WTC11 (cell line): Measurements from ENCODE around the gene LDLRAD4. TPM values are rescaled to one million over a fixed set of nuclear protein-coding genes. Genes with fewer than 3 reads are reported as not detected.

Source experiments
- ATAC-seq: fragments of 200-7000 bp; cut with Tn5 transposase; 2 replicates; pipeline ENCODE4 v1.10.0; 2021; ENCODE audit warnings: mild to moderate bottlenecking, moderate library complexity
- CTCF ChIA-PET: fragments of 300-600 bp; sonication (Branson Sonifier 250); formaldehyde crosslinking; loops from one replicate; lab custom pipeline; 2021; ENCODE audit warnings: antibody characterized with exemption; lab: Charles Lee
- POLR2A ChIA-PET: fragments of 350-600 bp; sonication (Branson Sonifier 250); formaldehyde crosslinking; loops from one replicate; lab custom pipeline; 2021; ENCODE audit warnings: antibody characterized with exemption; lab: Charles Lee
- DNase-seq: peaks from one replicate; pipeline ENCODE4 v3.0.0; 2021; ENCODE audit warnings: low spot score
- H3K27ac Mint-ChIP-seq: 2 replicates; pipeline ENCODE4 v1.8.0; 2021; ENCODE audit warnings: mixed read lengths
- H3K27me3 Mint-ChIP-seq: 2 replicates; pipeline ENCODE4 v1.8.0; 2021; ENCODE audit warnings: low read depth, mild to moderate bottlenecking, moderate library complexity, mixed read lengths
- H3K36me3 Mint-ChIP-seq: 2 replicates; pipeline ENCODE4 v1.8.0; 2021; ENCODE audit warnings: mixed read lengths
- H3K4me1 Mint-ChIP-seq: 2 replicates; pipeline ENCODE4 v1.8.0; 2022; ENCODE audit warnings: mixed read lengths
- H3K4me3 Mint-ChIP-seq: 2 replicates; pipeline ENCODE4 v1.8.0; 2021; ENCODE audit warnings: mild to moderate bottlenecking, moderate library complexity, mixed read lengths
- H3K9me3 Mint-ChIP-seq: 2 replicates; pipeline ENCODE4 v1.8.0; 2021; ENCODE audit warnings: mixed read lengths
- EMX1 ChIP-seq: fragments of 250-450 bp; sonication (Bioruptor Pico); IDR thresholded peaks from 2 replicates; pipeline ENCODE4 v1.8.0; 2021; ENCODE audit warnings: mild to moderate bottlenecking
- FOXP1 ChIP-seq: sonication (generic); formaldehyde crosslinking; IDR thresholded peaks from 2 replicates; pipeline ENCODE4 v1.8.0; 2022; ENCODE audit warnings: missing genetic modification reagents, mild to moderate bottlenecking, moderate library complexity, borderline replicate concordance
- OVOL2 ChIP-seq: fragments of 250-450 bp; sonication (Bioruptor Pico); IDR thresholded peaks from 2 replicates; pipeline ENCODE4 v1.9.0; 2021; ENCODE audit warnings: mild to moderate bottlenecking, borderline replicate concordance
- SMAD3 ChIP-seq: sonication (generic); formaldehyde crosslinking; IDR thresholded peaks from 2 replicates; pipeline ENCODE4 v1.8.0; 2022; ENCODE audit warnings: missing genetic modification reagents, mild to moderate bottlenecking, borderline replicate concordance
- ZNF317 ChIP-seq: sonication (generic); formaldehyde crosslinking; IDR thresholded peaks from 2 replicates; pipeline ENCODE4 v1.8.1; 2023; ENCODE audit warnings: low read depth, mild to moderate bottlenecking, moderate library complexity, missing genetic modification reagents, borderline replicate concordance
- total RNA-seq: library from RNA; stranded (reverse); gene quantifications from 3 replicates; pipeline ENCODE4 v1.2.3, GENCODE V29; 2021
- TF ChIP-seq, protein P1 (sequence below): fragments of 250-450 bp; sonication (Bioruptor Pico); IDR thresholded peaks from 2 replicates; pipeline ENCODE4 v1.9.0; 2021; ENCODE audit warnings: mild to moderate bottlenecking
- TF ChIP-seq, protein P2 (sequence below): sonication (generic); formaldehyde crosslinking; IDR thresholded peaks from 2 replicates; pipeline ENCODE4 v1.8.0; 2022; ENCODE audit warnings: mild to moderate bottlenecking, missing genetic modification reagents
- TF ChIP-seq, protein P3 (sequence below): fragments of 250-450 bp; sonication (Bioruptor Pico); conservative IDR thresholded peaks from 2 replicates; pipeline ENCODE4 v1.9.0; 2021; ENCODE audit warnings: mild to moderate bottlenecking
- TF ChIP-seq, protein P4 (sequence below): sonication (generic); formaldehyde crosslinking; IDR thresholded peaks from 2 replicates; pipeline ENCODE4 v1.8.1; 2023; ENCODE audit warnings: mild to moderate bottlenecking, missing genetic modification reagents
- TF ChIP-seq, protein P5 (sequence below): sonication (generic); formaldehyde crosslinking; IDR thresholded peaks from 2 replicates; pipeline ENCODE4 v1.8.1; 2022; ENCODE audit warnings: low read depth, mild to moderate bottlenecking, moderate library complexity, missing genetic modification reagents, borderline replicate concordance
- TF ChIP-seq, protein P6 (sequence below): sonication (generic); formaldehyde crosslinking; IDR thresholded peaks from 2 replicates; pipeline ENCODE4 v1.8.1; 2022; ENCODE audit warnings: mild to moderate bottlenecking, missing genetic modification reagents, moderate library complexity, borderline replicate concordance
- TF ChIP-seq, protein P7 (sequence below): sonication (generic); formaldehyde crosslinking; IDR thresholded peaks from 2 replicates; pipeline ENCODE4 v1.8.0; 2022; ENCODE audit warnings: missing genetic modification reagents

Gene LDLRAD4
- total RNA-seq, 1 experiment from 2014 or later, result 6.2 TPM

DNA sequence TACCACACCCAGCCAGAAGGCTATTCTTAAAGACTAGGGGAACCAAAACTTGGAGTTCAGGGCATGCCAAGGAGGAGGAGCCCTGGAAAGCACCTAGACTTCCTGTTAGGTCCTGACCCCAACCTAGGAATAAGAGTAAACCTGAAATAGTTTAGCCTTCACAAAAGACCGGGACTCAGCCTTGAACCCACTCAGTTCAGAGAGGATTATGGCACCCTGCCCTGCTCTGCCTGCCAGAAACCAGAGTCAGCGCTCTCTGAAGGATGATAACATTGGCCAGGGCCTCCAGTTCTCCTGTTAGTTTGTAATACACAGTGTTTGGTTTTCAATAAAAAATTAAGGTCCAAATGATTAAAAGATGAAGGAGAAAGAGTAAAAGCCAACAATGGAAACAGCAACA, 96.4 kb downstream of the LDLRAD4 start (continued):
- TF ChIP-seq, protein P1, sequence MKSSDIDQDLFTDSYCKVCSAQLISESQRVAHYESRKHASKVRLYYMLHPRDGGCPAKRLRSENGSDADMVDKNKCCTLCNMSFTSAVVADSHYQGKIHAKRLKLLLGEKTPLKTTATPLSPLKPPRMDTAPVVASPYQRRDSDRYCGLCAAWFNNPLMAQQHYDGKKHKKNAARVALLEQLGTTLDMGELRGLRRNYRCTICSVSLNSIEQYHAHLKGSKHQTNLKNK (CRISPR knock-in tag), result no peak
- TF ChIP-seq, protein P2, sequence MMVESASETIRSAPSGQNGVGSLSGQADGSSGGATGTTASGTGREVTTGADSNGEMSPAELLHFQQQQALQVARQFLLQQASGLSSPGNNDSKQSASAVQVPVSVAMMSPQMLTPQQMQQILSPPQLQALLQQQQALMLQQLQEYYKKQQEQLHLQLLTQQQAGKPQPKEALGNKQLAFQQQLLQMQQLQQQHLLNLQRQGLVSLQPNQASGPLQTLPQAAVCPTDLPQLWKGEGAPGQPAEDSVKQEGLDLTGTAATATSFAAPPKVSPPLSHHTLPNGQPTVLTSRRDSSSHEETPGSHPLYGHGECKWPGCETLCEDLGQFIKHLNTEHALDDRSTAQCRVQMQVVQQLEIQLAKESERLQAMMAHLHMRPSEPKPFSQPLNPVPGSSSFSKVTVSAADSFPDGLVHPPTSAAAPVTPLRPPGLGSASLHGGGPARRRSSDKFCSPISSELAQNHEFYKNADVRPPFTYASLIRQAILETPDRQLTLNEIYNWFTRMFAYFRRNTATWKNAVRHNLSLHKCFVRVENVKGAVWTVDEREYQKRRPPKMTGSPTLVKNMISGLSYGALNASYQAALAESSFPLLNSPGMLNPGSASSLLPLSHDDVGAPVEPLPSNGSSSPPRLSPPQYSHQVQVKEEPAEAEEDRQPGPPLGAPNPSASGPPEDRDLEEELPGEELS, result no peak
- TF ChIP-seq FOXP1 (CRISPR knock-in tag) (no peak), EMX1 (CRISPR knock-in tag) (no peak), OVOL2 (no peak), SMAD3 (CRISPR knock-in tag) (no peak)
- TF ChIP-seq, protein P3, sequence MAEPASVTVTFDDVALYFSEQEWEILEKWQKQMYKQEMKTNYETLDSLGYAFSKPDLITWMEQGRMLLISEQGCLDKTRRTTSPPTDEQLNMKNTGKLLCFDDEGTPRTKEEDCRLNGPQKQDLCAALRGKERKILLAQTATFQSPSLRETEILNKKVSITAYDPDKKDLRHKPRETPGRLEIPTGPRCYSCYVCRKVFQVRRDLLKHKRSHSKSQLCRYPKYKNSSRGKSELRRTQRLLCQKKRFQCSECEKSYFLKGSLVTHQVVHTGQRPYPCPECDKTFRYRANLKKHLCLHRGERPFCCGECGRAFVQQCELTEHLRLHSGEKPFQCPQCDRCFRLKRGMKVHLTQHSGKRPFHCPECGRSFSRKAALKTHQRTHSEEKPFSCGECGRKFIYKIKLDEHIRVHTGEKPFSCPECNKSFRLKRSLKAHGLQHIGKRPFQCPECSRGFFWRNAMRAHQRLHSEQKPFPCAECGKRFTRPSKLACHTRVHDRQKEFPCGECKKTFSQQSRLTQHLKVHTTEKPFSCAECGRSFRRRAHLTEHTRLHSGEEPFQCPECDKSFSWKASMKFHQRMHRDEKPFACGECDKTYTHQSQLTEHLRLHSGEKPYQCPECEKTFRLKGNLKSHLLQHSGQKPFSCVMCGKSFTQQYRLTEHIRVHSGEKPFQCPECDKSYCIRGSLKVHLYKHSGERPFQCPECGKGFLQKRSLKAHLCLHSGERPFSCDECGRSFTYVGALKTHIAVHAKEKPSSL (CRISPR knock-in tag), result no peak
- TF ChIP-seq, protein P4, sequence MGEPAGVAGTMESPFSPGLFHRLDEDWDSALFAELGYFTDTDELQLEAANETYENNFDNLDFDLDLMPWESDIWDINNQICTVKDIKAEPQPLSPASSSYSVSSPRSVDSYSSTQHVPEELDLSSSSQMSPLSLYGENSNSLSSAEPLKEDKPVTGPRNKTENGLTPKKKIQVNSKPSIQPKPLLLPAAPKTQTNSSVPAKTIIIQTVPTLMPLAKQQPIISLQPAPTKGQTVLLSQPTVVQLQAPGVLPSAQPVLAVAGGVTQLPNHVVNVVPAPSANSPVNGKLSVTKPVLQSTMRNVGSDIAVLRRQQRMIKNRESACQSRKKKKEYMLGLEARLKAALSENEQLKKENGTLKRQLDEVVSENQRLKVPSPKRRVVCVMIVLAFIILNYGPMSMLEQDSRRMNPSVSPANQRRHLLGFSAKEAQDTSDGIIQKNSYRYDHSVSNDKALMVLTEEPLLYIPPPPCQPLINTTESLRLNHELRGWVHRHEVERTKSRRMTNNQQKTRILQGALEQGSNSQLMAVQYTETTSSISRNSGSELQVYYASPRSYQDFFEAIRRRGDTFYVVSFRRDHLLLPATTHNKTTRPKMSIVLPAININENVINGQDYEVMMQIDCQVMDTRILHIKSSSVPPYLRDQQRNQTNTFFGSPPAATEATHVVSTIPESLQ (CRISPR knock-in tag), result no peak
- TF ChIP-seq, protein P5, sequence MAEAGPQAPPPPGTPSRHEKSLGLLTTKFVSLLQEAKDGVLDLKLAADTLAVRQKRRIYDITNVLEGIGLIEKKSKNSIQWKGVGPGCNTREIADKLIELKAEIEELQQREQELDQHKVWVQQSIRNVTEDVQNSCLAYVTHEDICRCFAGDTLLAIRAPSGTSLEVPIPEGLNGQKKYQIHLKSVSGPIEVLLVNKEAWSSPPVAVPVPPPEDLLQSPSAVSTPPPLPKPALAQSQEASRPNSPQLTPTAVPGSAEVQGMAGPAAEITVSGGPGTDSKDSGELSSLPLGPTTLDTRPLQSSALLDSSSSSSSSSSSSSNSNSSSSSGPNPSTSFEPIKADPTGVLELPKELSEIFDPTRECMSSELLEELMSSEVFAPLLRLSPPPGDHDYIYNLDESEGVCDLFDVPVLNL (CRISPR knock-in tag), result no peak
- TF ChIP-seq, protein P6, sequence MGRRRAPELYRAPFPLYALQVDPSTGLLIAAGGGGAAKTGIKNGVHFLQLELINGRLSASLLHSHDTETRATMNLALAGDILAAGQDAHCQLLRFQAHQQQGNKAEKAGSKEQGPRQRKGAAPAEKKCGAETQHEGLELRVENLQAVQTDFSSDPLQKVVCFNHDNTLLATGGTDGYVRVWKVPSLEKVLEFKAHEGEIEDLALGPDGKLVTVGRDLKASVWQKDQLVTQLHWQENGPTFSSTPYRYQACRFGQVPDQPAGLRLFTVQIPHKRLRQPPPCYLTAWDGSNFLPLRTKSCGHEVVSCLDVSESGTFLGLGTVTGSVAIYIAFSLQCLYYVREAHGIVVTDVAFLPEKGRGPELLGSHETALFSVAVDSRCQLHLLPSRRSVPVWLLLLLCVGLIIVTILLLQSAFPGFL (CRISPR knock-in tag), result no peak

DNA sequence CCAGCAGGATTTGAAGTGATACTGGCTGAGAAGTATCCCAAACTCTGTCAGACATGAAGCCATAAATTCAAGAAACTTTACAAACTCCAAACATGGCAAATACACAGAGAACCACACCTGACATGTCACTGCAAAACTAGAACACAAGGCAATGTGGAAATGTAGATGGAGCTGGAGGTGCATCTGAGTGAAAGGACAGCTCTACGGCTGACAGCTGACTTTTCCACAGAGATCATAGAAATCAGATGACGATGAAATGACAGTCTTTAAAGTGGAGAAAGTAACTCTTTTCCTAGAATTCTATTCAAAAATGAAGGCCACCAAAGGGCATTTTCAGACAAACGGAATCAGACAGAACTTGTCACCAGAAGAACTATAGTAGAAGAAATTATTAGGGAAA, 97.5 kb downstream of the LDLRAD4 start:
- 0 out of 2 replicates have a peak, but pooled peaks cover 2% of the 10 kb centered on the region for H3K4me1 Mint-ChIP-seq
- H3K27ac Mint-ChIP-seq, result no peak overlapping the region
- H3K4me3 Mint-ChIP-seq, result no peak overlapping the region
- DNase-seq, result no peak
- H3K9me3 Mint-ChIP-seq, result peaks cover 32% of the 10 kb centered on the region
- peak; percentile 99 for TF ChIP-seq ZNF317 (CRISPR knock-in tag)
- TF ChIP-seq, protein P7, sequence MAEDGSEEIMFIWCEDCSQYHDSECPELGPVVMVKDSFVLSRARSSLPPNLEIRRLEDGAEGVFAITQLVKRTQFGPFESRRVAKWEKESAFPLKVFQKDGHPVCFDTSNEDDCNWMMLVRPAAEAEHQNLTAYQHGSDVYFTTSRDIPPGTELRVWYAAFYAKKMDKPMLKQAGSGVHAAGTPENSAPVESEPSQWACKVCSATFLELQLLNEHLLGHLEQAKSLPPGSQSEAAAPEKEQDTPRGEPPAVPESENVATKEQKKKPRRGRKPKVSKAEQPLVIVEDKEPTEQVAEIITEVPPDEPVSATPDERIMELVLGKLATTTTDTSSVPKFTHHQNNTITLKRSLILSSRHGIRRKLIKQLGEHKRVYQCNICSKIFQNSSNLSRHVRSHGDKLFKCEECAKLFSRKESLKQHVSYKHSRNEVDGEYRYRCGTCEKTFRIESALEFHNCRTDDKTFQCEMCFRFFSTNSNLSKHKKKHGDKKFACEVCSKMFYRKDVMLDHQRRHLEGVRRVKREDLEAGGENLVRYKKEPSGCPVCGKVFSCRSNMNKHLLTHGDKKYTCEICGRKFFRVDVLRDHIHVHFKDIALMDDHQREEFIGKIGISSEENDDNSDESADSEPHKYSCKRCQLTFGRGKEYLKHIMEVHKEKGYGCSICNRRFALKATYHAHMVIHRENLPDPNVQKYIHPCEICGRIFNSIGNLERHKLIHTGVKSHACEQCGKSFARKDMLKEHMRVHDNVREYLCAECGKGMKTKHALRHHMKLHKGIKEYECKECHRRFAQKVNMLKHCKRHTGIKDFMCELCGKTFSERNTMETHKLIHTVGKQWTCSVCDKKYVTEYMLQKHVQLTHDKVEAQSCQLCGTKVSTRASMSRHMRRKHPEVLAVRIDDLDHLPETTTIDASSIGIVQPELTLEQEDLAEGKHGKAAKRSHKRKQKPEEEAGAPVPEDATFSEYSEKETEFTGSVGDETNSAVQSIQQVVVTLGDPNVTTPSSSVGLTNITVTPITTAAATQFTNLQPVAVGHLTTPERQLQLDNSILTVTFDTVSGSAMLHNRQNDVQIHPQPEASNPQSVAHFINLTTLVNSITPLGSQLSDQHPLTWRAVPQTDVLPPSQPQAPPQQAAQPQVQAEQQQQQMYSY (CRISPR knock-in tag), result no peak
- H3K36me3 Mint-ChIP-seq, result peaks cover 25% of the 10 kb centered on the region
- ATAC-seq, result no peak
- CTCF ChIA-PET, result no interaction called here
- peaks cover 3% of the 10 kb centered on the region; the same call in 1 of the 2 replicates for H3K27me3 Mint-ChIP-seq
- POLR2A ChIA-PET, result no interaction called here
